IMR-90 (cell line): ENCODE data around the gene LDLRAD4. TPM values are rescaled to one million over a fixed set of nuclear protein-coding genes. Genes with fewer than 3 reads are reported as not detected.

Source experiments
- ATAC-seq: fragments of 200-7000 bp; cut with Tn5 transposase; 2 replicates; pipeline ENCODE4 v1.9.1; 2020; ENCODE audit warnings: low read depth, mild to moderate bottlenecking, moderate library complexity
- BruUV-seq: library from RNA; stranded (reverse); fragments of 400-500 nt; replicated peaks from 2 replicates; lab custom pipeline; 2021; lab: Mats Ljungman, UMichigan
- CTCF ChIA-PET: fragments of 300-600 bp; formaldehyde crosslinking; extraction: SDS; loops from one replicate; lab custom pipeline; 2021; ENCODE audit warnings: antibody characterized with exemption; lab: Yijun Ruan, JAX
- POLR2A ChIA-PET: fragments of 300-600 bp; sonication (Branson Sonifier 250); formaldehyde crosslinking; loops from one replicate; lab custom pipeline; 2022; ENCODE audit warnings: antibody characterized with exemption; ENCODE audit not compliant: unreplicated experiment; lab: Charles Lee
- DNase-seq: peaks from one replicate; pipeline ENCODE4 v3.0.0; 2013
- H2AFZ ChIP-seq: replicated peaks from 2 replicates; pipeline ENCODE3; 2013; ENCODE audit warnings: low read length, mild to moderate bottlenecking; ENCODE audit not compliant: poor library complexity
- H2AK5ac ChIP-seq: 2 replicates; pipeline ENCODE4 v1.6.1; 2013; ENCODE audit warnings: low read depth, low read length, inconsistent platforms
- H2AK9ac ChIP-seq: replicated peaks from 2 replicates; pipeline ENCODE3; 2013; ENCODE audit warnings: mild to moderate bottlenecking, low read depth, low read length, moderate library complexity; ENCODE audit not compliant: poor library complexity
- H2BK120ac ChIP-seq: 2 replicates; pipeline ENCODE4 v1.6.1; 2013; ENCODE audit warnings: low read depth, low read length, inconsistent platforms
- H2BK15ac ChIP-seq: 3 replicates; pipeline ENCODE4 v1.6.1; 2013; ENCODE audit warnings: low read depth, low read length, inconsistent platforms
- H2BK20ac ChIP-seq: 2 replicates; pipeline ENCODE4 v1.6.1; 2013; ENCODE audit warnings: low read depth, mild to moderate bottlenecking, inconsistent platforms, low read length, moderate library complexity
- H2BK5ac ChIP-seq: 2 replicates; pipeline ENCODE4 v1.6.1; 2013; ENCODE audit warnings: mild to moderate bottlenecking, low read depth, low read length, inconsistent platforms; ENCODE audit not compliant: poor library complexity, severe bottlenecking
- H3K14ac ChIP-seq: replicated peaks from 2 replicates; pipeline ENCODE4 v1.6.1; 2013; ENCODE audit warnings: low read depth, low read length, inconsistent platforms
- H3K18ac ChIP-seq: 2 replicates; pipeline ENCODE4 v1.6.1; 2013; ENCODE audit warnings: low read depth, low read length, control low read depth
- H3K23ac ChIP-seq: 2 replicates; pipeline ENCODE4 v1.6.1; 2013; ENCODE audit warnings: low read depth, low read length, inconsistent platforms
- H3K27ac ChIP-seq: 2 replicates; pipeline ENCODE4 v1.5.1; 2013; ENCODE audit warnings: mild to moderate bottlenecking, control low read depth, low read length; ENCODE audit not compliant: insufficient read depth
- H3K27me3 ChIP-seq: 2 replicates; pipeline ENCODE4 v1.6.1; 2013; ENCODE audit warnings: low read length; ENCODE audit not compliant: control insufficient read depth, insufficient read depth
- H3K36me3 ChIP-seq: 2 replicates; pipeline ENCODE4 v1.6.1; 2013; ENCODE audit warnings: low read length, mixed read lengths; ENCODE audit not compliant: control insufficient read depth, insufficient read depth
- H3K4ac ChIP-seq: 2 replicates; pipeline ENCODE4 v1.6.1; 2013; ENCODE audit warnings: low read depth, low read length, inconsistent platforms
- H3K4me1 ChIP-seq: 2 replicates; pipeline ENCODE4 v1.6.1; 2013; ENCODE audit warnings: low read length, mixed read lengths; ENCODE audit not compliant: control insufficient read depth, insufficient read depth
- H3K4me2 ChIP-seq: 2 replicates; pipeline ENCODE4 v1.6.1; 2013; ENCODE audit warnings: low read depth, mild to moderate bottlenecking, control low read depth, low read length, moderate library complexity
- H3K4me3 ChIP-seq: 2 replicates; pipeline ENCODE4 v1.5.1; 2013; ENCODE audit warnings: low read depth, mild to moderate bottlenecking, control low read depth, low read length, moderate library complexity; ENCODE audit not compliant: insufficient read depth
- H3K56ac ChIP-seq: 2 replicates; pipeline ENCODE4 v1.6.1; 2013; ENCODE audit warnings: low read length, inconsistent platforms; ENCODE audit not compliant: insufficient read depth; ENCODE audit errors: extremely low read depth
- H3K79me1 ChIP-seq, 2 experiments: 2 replicates each; pipeline ENCODE4 v1.6.1; 2013; ENCODE audit warnings: low read length in 2 of 2, inconsistent platforms in 1 of 2, low read depth in 1 of 2
- H3K9ac ChIP-seq: 2 replicates; pipeline ENCODE4 v1.6.1; 2013; ENCODE audit warnings: low read depth, low read length, control low read depth
- H3K9me1 ChIP-seq: 2 replicates; pipeline ENCODE4 v1.6.1; 2013; ENCODE audit warnings: low read length, inconsistent platforms; ENCODE audit not compliant: insufficient read depth
- H3K9me3 ChIP-seq: 2 replicates; pipeline ENCODE4 v1.6.1; 2013; ENCODE audit warnings: low read length; ENCODE audit not compliant: control insufficient read depth, insufficient read depth
- H4K20me1 ChIP-seq: 2 replicates; pipeline ENCODE4 v1.6.1; 2013; ENCODE audit warnings: low read length, inconsistent platforms; ENCODE audit not compliant: insufficient read depth
- H4K5ac ChIP-seq: 2 replicates; pipeline ENCODE4 v1.6.1; 2013; ENCODE audit warnings: mild to moderate bottlenecking, low read depth, low read length, control low read depth
- H4K8ac ChIP-seq, 2 experiments: 2 replicates each; pipeline ENCODE4 v1.6.1; 2013; ENCODE audit warnings: low read depth in 2 of 2, low read length in 2 of 2, control low read depth in 1 of 2, inconsistent platforms in 1 of 2
- H4K91ac ChIP-seq: 2 replicates; pipeline ENCODE4 v1.6.1; 2013; ENCODE audit warnings: low read depth, low read length, inconsistent platforms; ENCODE audit not compliant: insufficient read depth
- CEBPB ChIP-seq: IDR thresholded peaks from 2 replicates; pipeline ENCODE4 v1.6.1; 2012; ENCODE audit warnings: low read depth, low read length, improper control_type of control experiment
- FOS ChIP-seq: fragments of 150-350 bp; IDR thresholded peaks from 2 replicates; pipeline ENCODE4 v1.6.1; 2016; ENCODE audit warnings: low read depth, low read length
- MAFK ChIP-seq: IDR thresholded peaks from 2 replicates; pipeline ENCODE4 v1.6.1; 2012; ENCODE audit warnings: low read depth, low read length, improper control_type of control experiment
- MAZ ChIP-seq: IDR thresholded peaks from 2 replicates; pipeline ENCODE4 v1.6.1; 2012; ENCODE audit warnings: low read depth, mild to moderate bottlenecking, low read length, improper control_type of control experiment, moderate library complexity, borderline replicate concordance
- NFE2L2 ChIP-seq: fragments of 150-350 bp; IDR thresholded peaks from 2 replicates; pipeline ENCODE4 v1.6.1; 2016; ENCODE audit warnings: low read depth, mild to moderate bottlenecking, low read length
- RFX5 ChIP-seq: IDR thresholded peaks from 2 replicates; pipeline ENCODE4 v1.8.0; 2012; ENCODE audit warnings: low read depth, mild to moderate bottlenecking, low read length, moderate library complexity
- WGBS, 2 experiments: methylation state at CpG; one replicate each; pipeline versions ENCODE4 v1.1.5 to v1.1.7; 2013; ENCODE audit warnings: missing lambda C conversion rate in 2 of 2; ENCODE audit not compliant: insufficient read length in 1 of 2; ENCODE audit errors: extremely low coverage in 2 of 2; 5-methylcytosine and 5-hydroxymethylcytosine counted together
- dilution Hi-C: fragments of 300-500 bp; cut with HindIII; formaldehyde crosslinking; loops from one replicate; pipeline ENCODE4 v1.14.3; 2018; ENCODE audit warnings: low sequenced_read_pairs; ENCODE audit not compliant: unreplicated experiment
- in situ Hi-C: fragments of 300-500 bp; cut with MboI; formaldehyde crosslinking; loops from 3 replicates; pipeline ENCODE4 v1.14.3; 2019; ENCODE audit warnings: low sequenced_read_pairs, inconsistent platforms, mixed read lengths
- intact Hi-C: fragments of 100-400 bp; cut with micrococcal nuclease; formaldehyde crosslinking; loops from 2 replicates; pipeline ENCODE4 v1.10.0; 2022
- polyA plus RNA-seq, 3 experiments: library from polyadenylated mRNA; depleted of rRNA; stranded (reverse); fragments of >200 nt; gene quantifications; 2 replicates each; pipeline ENCODE4 v1.2.3, GENCODE V29; 2012; ENCODE audit warnings: low replicate concordance in 1 of 3
- total RNA-seq: library from RNA; depleted of rRNA; stranded (reverse); fragments of >200 nt; gene quantifications from 2 replicates; pipeline ENCODE4 v1.2.3, GENCODE V29; 2012

LDLRAD4 gene
- total and polyA plus RNA-seq, 2 of the 4 experiments (the other 2 are of a cell fraction) = not detected

- 76% methylated on average over 10 of the region's 19 CpGs; no CpG with 5 or more reads in 1 of the 2 experiments for WGBS, 2 experiments
- H2BK20ac ChIP-seq = no peak overlapping the region
- no peak overlapping the region for H2AFZ ChIP-seq
- no peak overlapping the region for H2BK120ac ChIP-seq
- BruUV-seq = no TSS peak
- no peak overlapping the region for H3K14ac ChIP-seq
- no peak overlapping the region for H3K18ac ChIP-seq
- no peak overlapping the region for H3K9ac ChIP-seq
- no peak overlapping the region for H3K4me2 ChIP-seq
- H4K20me1 ChIP-seq = no peaks in the 10 kb centered on the region
- H3K9me3 ChIP-seq = no peaks in the 10 kb centered on the region
- no peak overlapping the region for H3K56ac ChIP-seq
- H3K9me1 ChIP-seq = no peaks in the 10 kb centered on the region
- no peaks in the 10 kb centered on the region for H3K36me3 ChIP-seq
- H4K5ac ChIP-seq = no peak overlapping the region
- no peaks in the 10 kb centered on the region; the same call in 1 of the 2 replicates for H3K27me3 ChIP-seq
- no peak overlapping the region for H3K4ac ChIP-seq
- H2BK15ac ChIP-seq = no peak overlapping the region
- DNase-seq = no peak
- no peak overlapping the region for H2AK9ac ChIP-seq
- no peaks in the 10 kb centered on the region for H3K4me1 ChIP-seq
- H3K27ac ChIP-seq = no peak overlapping the region
- ChIA-PET POLR2A (no interaction called here), CTCF (no interaction called here)
- no peak overlapping the region for H4K91ac ChIP-seq
- no peak for ATAC-seq
- no peak overlapping the region for H2AK5ac ChIP-seq
- H3K4me3 ChIP-seq = no peak overlapping the region
- H2BK5ac ChIP-seq = no peak overlapping the region
- intact Hi-C loops (no loop called here), dilution Hi-C loops (no loop called here), in situ Hi-C loops (no loop called here)
- no peak overlapping the region for H4K8ac ChIP-seq
- H3K23ac ChIP-seq = no peak overlapping the region
- TF ChIP-seq RFX5 (no peak), NFE2L2 (no peak), FOS (no peak), MAZ (no peak), CEBPB (no peak), MAFK (no peak)
- H3K79me1 ChIP-seq = no peaks in the 10 kb centered on the region
These were observed 237.5 kb downstream of the LDLRAD4 start for GRCh38 chr18:13455960-13456481.
